GM19395 (cell line): ENCODE results near the gene BMPR1A.
"Not testable (repeated sequence)": the region's sequence is repeated elsewhere in the genome, so short reads cannot be mapped to it uniquely, and the experiment has no call there.

Source experiments
- ATAC-seq: cut with Tn5 transposase; IDR thresholded peaks from one replicate; pipeline ENCODE4 v1.9.1; 2021; ENCODE audit warnings: mild to moderate bottlenecking, moderate library complexity; ENCODE audit not compliant: unreplicated experiment

BMPR1A gene

GRCh38 chr10:86871563-86872183 is 115.3 kb downstream of the BMPR1A start:
- ATAC-seq, result no peak

GRCh38 chr10:86872757-86873156 is 116.3 kb downstream of the BMPR1A start:
- peak; percentile 72 for ATAC-seq

- no peak for ATAC-seq
Measured at GRCh38 chr10:86876748-86877147, 120.3 kb downstream of the BMPR1A start.

GRCh38 chr10:86878983-86879713 is 122.7 kb downstream of the BMPR1A start:
- peak; percentile 76 for ATAC-seq

GRCh38 chr10:86880971-86881370 is 124.6 kb downstream of the BMPR1A start:
- ATAC-seq, result no peak

- peak; percentile 97 for ATAC-seq
Measured at GRCh38 chr10:86888585-86889381, 132.4 kb downstream of the BMPR1A start.

- ATAC-seq, result no peak
Measured at GRCh38 chr10:86889997-86890396, 133.6 kb downstream of the BMPR1A start.

- ATAC-seq, result no peak
Measured at GRCh38 chr10:86898511-86898910, 142.1 kb downstream of the BMPR1A start.

GRCh38 chr10:86899132-86899531 is 142.7 kb downstream of the BMPR1A start:
- no peak for ATAC-seq

- peak; percentile 56 for ATAC-seq
Measured at GRCh38 chr10:86899670-86900276, 143.4 kb downstream of the BMPR1A start.

- ATAC-seq, result no peak
Measured at GRCh38 chr10:86900955-86901354, 144.5 kb downstream of the BMPR1A start.

GRCh38 chr10:86904600-86904999 is 148.2 kb downstream of the BMPR1A start:
- ATAC-seq, result no peak

- no peak for ATAC-seq
Measured at GRCh38 chr10:86905429-86905828, 149.0 kb downstream of the BMPR1A start.

GRCh38 chr10:86914734-86915133 is 158.3 kb downstream of the BMPR1A start:
- no peak for ATAC-seq

- ATAC-seq, result no peak
Measured at GRCh38 chr10:86918022-86918471, 161.6 kb downstream of the BMPR1A start.

- no peak for ATAC-seq
Measured at GRCh38 chr10:86922553-86922961, 166.1 kb downstream of the BMPR1A start.

GRCh38 chr10:86929468-86930380 is 173.3 kb downstream of the BMPR1A start:
- no peak for ATAC-seq

- ATAC-seq, result no peak
Measured at GRCh38 chr10:86931872-86932271, 175.5 kb downstream of the BMPR1A start.

- ATAC-seq, result no peak
Measured at GRCh38 chr10:86932674-86933073, 176.3 kb downstream of the BMPR1A start.

- ATAC-seq, result not testable (repeated sequence)
Measured at GRCh38 chr10:86934162-86934711, 177.8 kb downstream of the BMPR1A start.
